ENCODE measurements around the gene ABLIM1. TPM values are rescaled to one million over a fixed set of nuclear protein-coding genes. Genes with fewer than 3 reads are reported as not detected.
A peak's percentile ranks its signal among the peaks of the same experiment; 100 is the strongest.

ABLIM1 gene
- 81.1 and 89.4 TPM in 2 replicates for total RNA-seq (2022)
- percentile 75 among the genes with signal in this experiment for Bru-seq, nascent RNA
- BruChase-seq, experiment 1, labeled RNA remaining after a 6-hour chase: percentile 75 among the genes with signal in this experiment
- BruChase-seq, experiment 2, labeled RNA remaining after a 2-hour chase: percentile 66 among the genes with signal in this experiment
- long read RNA-seq, partial matches to known transcripts: 5 of 28 reads
- long read RNA-seq, other reads (novel, unspliced or antisense): 23 of 28 reads

GRCh38 chr10:114658175-114658574 is at the start of gene ABLIM1:
Gene ABLIM1, minus strand, starts transcription at chr10:114658275. Its CDS starts 75 bp downstream, at chr10:114658200.
- no peak within 1 kb of the TSS for H3K4me3 Mint-ChIP-seq (ENCODE audit: low read depth, unreplicated experiment)

GRCh38 chr10:114706458-114707055 is 48.5 kb upstream of the ABLIM1 start:
- DNase-seq: no peak
- H3K36me3 Mint-ChIP-seq (ENCODE audit: insufficient read depth, unreplicated experiment): no peaks in the 10 kb centered on the region
- H3K4me1 Mint-ChIP-seq (ENCODE audit: low read depth, unreplicated experiment): peaks cover 13% of the 10 kb centered on the region
- H3K4me3 Mint-ChIP-seq (ENCODE audit: low read depth, unreplicated experiment): no peak overlapping the region
- H3K27me3 Mint-ChIP-seq (ENCODE audit: unreplicated experiment): no peaks in the 10 kb centered on the region
- no peak for TF ChIP-seq CTCF (IDR thresholded peaks at IDR 0.05; ENCODE audit: unreplicated experiment)
- intact Hi-C loops (cut with micrococcal nuclease; ENCODE audit: unreplicated experiment): loop anchor here (10.0 kb wide), 1 partner anchor 402 kb away; no protein-coding TSS in a partner anchor
- H3K27ac Mint-ChIP-seq (ENCODE audit: unreplicated experiment): no peak overlapping the region
- CTCF ChIA-PET: no interaction called here
- no TSS peak for BruUV-seq (replicated peaks)
- H3K9me3 Mint-ChIP-seq (ENCODE audit: low read depth, unreplicated experiment): no peaks in the 10 kb centered on the region

More at GRCh38 chr10:114658175-114658574, at the start of gene ABLIM1:
- Mint-ChIP-seq H3K4me1 (ENCODE audit: low read depth, unreplicated experiment) (peaks cover 14% of the 10 kb centered on the region), H3K27me3 (ENCODE audit: unreplicated experiment) (no peaks in the 10 kb centered on the region), H3K27ac (ENCODE audit: unreplicated experiment) (no peak within 1 kb of the TSS), H3K9me3 (ENCODE audit: low read depth, unreplicated experiment) (no peaks in the 10 kb centered on the region), H3K36me3 (ENCODE audit: insufficient read depth, unreplicated experiment) (peaks cover 4% of the 10 kb centered on the region)
- no peak for DNase-seq
- no peak for TF ChIP-seq CTCF (IDR thresholded peaks at IDR 0.05; ENCODE audit: unreplicated experiment)
- CTCF ChIA-PET: no interaction called here
- BruUV-seq (replicated peaks): no TSS peak
- intact Hi-C loops (cut with micrococcal nuclease; ENCODE audit: unreplicated experiment): no loop called here

GRCh38 chr10:114704679-114705078 is 46.6 kb upstream of the ABLIM1 start:
- TF ChIP-seq CTCF (IDR thresholded peaks at IDR 0.05; ENCODE audit: unreplicated experiment): no peak
- Mint-ChIP-seq H3K27me3 (ENCODE audit: unreplicated experiment) (no peaks in the 10 kb centered on the region), H3K4me1 (ENCODE audit: low read depth, unreplicated experiment) (peaks cover 13% of the 10 kb centered on the region), H3K9me3 (ENCODE audit: low read depth, unreplicated experiment) (no peaks in the 10 kb centered on the region), H3K36me3 (ENCODE audit: insufficient read depth, unreplicated experiment) (no peaks in the 10 kb centered on the region), H3K4me3 (ENCODE audit: low read depth, unreplicated experiment) (no peak overlapping the region), H3K27ac (ENCODE audit: unreplicated experiment) (no peak overlapping the region)
- intact Hi-C loops (cut with micrococcal nuclease; ENCODE audit: unreplicated experiment): loop anchor here (10.0 kb wide), 1 partner anchor 400 kb away; no protein-coding TSS in a partner anchor
- no peak for DNase-seq
- CTCF ChIA-PET: interaction anchor here (0.6 kb wide), 2 partner anchors 74 to 76 kb away, joined by 3 to 4 read pairs; no protein-coding TSS in a partner anchor
- no TSS peak for BruUV-seq (replicated peaks)

GRCh38 chr10:114703377-114704107 is 45.5 kb upstream of the ABLIM1 start:
- no TSS peak for BruUV-seq (replicated peaks)
- CTCF ChIA-PET: interaction anchor here (0.6 to 1.0 kb wide), 4 partner anchors 81 to 155 kb away, joined by 3 to 4 read pairs (median 4); no protein-coding TSS in a partner anchor
- H3K27me3 Mint-ChIP-seq (ENCODE audit: unreplicated experiment): no peaks in the 10 kb centered on the region
- H3K4me1 Mint-ChIP-seq (ENCODE audit: low read depth, unreplicated experiment): peaks cover 6% of the 10 kb centered on the region
- no peak for DNase-seq
- no peak overlapping the region for H3K4me3 Mint-ChIP-seq (ENCODE audit: low read depth, unreplicated experiment)
- intact Hi-C loops (cut with micrococcal nuclease; ENCODE audit: unreplicated experiment): loop anchor here (1.0 to 10.0 kb wide), 3 partner anchors 153 to 399 kb away; no protein-coding TSS in a partner anchor
- TF ChIP-seq CTCF (IDR thresholded peaks at IDR 0.05; ENCODE audit: unreplicated experiment): peak; percentile 55
- no peaks in the 10 kb centered on the region for H3K9me3 Mint-ChIP-seq (ENCODE audit: low read depth, unreplicated experiment)
- no peaks in the 10 kb centered on the region for H3K36me3 Mint-ChIP-seq (ENCODE audit: insufficient read depth, unreplicated experiment)
- H3K27ac Mint-ChIP-seq (ENCODE audit: unreplicated experiment): no peak overlapping the region
